ENCODE results near the gene CHAC2.

Gene CHAC2

GRCh38 chr2:53782676-53783075 is 15.1 kb downstream of the CHAC2 start:
- no peak overlapping the region for H3K27ac ChIP-seq (ENCODE audit: low read depth, low read length, poor library complexity, severe bottlenecking)
- no peaks in the 10 kb centered on the region for H3K27me3 ChIP-seq (ENCODE audit: insufficient read depth, low read length)
- H3K79me2 ChIP-seq (ENCODE audit: insufficient read depth, low read length): peaks cover 81% of the 10 kb centered on the region
- peaks cover 58% of the 10 kb centered on the region for H3K36me3 ChIP-seq (ENCODE audit: insufficient read depth, low read length)
- H4K20me1 ChIP-seq (ENCODE audit: insufficient read depth, low read length): no peaks in the 10 kb centered on the region
- no peak overlapping the region for H3K9ac ChIP-seq (ENCODE audit: low read length)
- H3K4me1 ChIP-seq (ENCODE audit: insufficient read depth, low read length, severe bottlenecking): peaks cover 30% of the 10 kb centered on the region
- no peaks in the 10 kb centered on the region for H3F3A ChIP-seq (ENCODE audit: insufficient read depth, low read length)
- no peaks in the 10 kb centered on the region for H3K9me2 ChIP-seq (ENCODE audit: low read depth, low read length)
- no peak overlapping the region for H3K4me3 ChIP-seq (ENCODE audit: low read depth, low read length, poor library complexity, severe bottlenecking)
- no peak overlapping the region for H3K4me2 ChIP-seq (ENCODE audit: low read length)
- TF ChIP-seq EZH2 (IDR thresholded peaks at IDR 0.05; ENCODE audit: borderline replicate concordance, low read length) (no peak), CTCF (IDR thresholded peaks at IDR 0.05; ENCODE audit: low read length) (no peak)
- no peaks in the 10 kb centered on the region for H3K9me3 ChIP-seq (ENCODE audit: low read length)
- no peak overlapping the region for H2AFZ ChIP-seq (ENCODE audit: low read length)

- Histone ChIP-seq H3K27me3 (ENCODE audit: insufficient read depth, low read length) (no peaks in the 10 kb centered on the region), H3K9ac (ENCODE audit: low read length) (peak overlapping the region; percentile 91; the same call in 1 of the 2 replicates), H3K9me2 (ENCODE audit: low read depth, low read length) (no peaks in the 10 kb centered on the region), H3K4me2 (ENCODE audit: low read length) (peak overlapping the region; percentile 90), H3K9me3 (ENCODE audit: low read length) (no peaks in the 10 kb centered on the region), H3K4me1 (ENCODE audit: insufficient read depth, low read length, severe bottlenecking) (peaks cover 43% of the 10 kb centered on the region), H3K4me3 (ENCODE audit: low read depth, low read length, poor library complexity, severe bottlenecking) (peak overlapping the region; percentile 89), H4K20me1 (ENCODE audit: insufficient read depth, low read length) (no peaks in the 10 kb centered on the region), H3F3A (ENCODE audit: insufficient read depth, low read length) (no peaks in the 10 kb centered on the region), H2AFZ (ENCODE audit: low read length) (no peak overlapping the region), H3K27ac (ENCODE audit: low read depth, low read length, poor library complexity, severe bottlenecking) (peak overlapping the region; percentile 3), H3K36me3 (ENCODE audit: insufficient read depth, low read length) (peaks cover 45% of the 10 kb centered on the region), H3K79me2 (ENCODE audit: insufficient read depth, low read length) (peaks cover 86% of the 10 kb centered on the region)
- TF ChIP-seq EZH2 (IDR thresholded peaks at IDR 0.05; ENCODE audit: borderline replicate concordance, low read length) (no peak), CTCF (IDR thresholded peaks at IDR 0.05; ENCODE audit: low read length) (no peak)
These were observed 16.8 kb downstream of the CHAC2 start for GRCh38 chr2:53784436-53784835.

GRCh38 chr2:53785366-53785765 is 17.8 kb downstream of the CHAC2 start:
- no peaks in the 10 kb centered on the region for H3K27me3 ChIP-seq (ENCODE audit: insufficient read depth, low read length)
- no peak overlapping the region for H2AFZ ChIP-seq (ENCODE audit: low read length)
- H3K4me2 ChIP-seq (ENCODE audit: low read length): peak overlapping the region; percentile 90
- H4K20me1 ChIP-seq (ENCODE audit: insufficient read depth, low read length): no peaks in the 10 kb centered on the region
- peaks cover 77% of the 10 kb centered on the region for H3K79me2 ChIP-seq (ENCODE audit: insufficient read depth, low read length)
- H3K9ac ChIP-seq (ENCODE audit: low read length): peak overlapping the region; percentile 91
- H3K9me2 ChIP-seq (ENCODE audit: low read depth, low read length): no peaks in the 10 kb centered on the region
- peak overlapping the region; percentile 89 for H3K4me3 ChIP-seq (ENCODE audit: low read depth, low read length, poor library complexity, severe bottlenecking)
- TF ChIP-seq EZH2 (IDR thresholded peaks at IDR 0.05; ENCODE audit: borderline replicate concordance, low read length): no peak
- no peak for TF ChIP-seq CTCF (IDR thresholded peaks at IDR 0.05; ENCODE audit: low read length)
- H3K9me3 ChIP-seq (ENCODE audit: low read length): no peaks in the 10 kb centered on the region
- H3F3A ChIP-seq (ENCODE audit: insufficient read depth, low read length): no peaks in the 10 kb centered on the region
- H3K36me3 ChIP-seq (ENCODE audit: insufficient read depth, low read length): peaks cover 36% of the 10 kb centered on the region
- peaks cover 43% of the 10 kb centered on the region for H3K4me1 ChIP-seq (ENCODE audit: insufficient read depth, low read length, severe bottlenecking)
- peak overlapping the region; percentile 3 for H3K27ac ChIP-seq (ENCODE audit: low read depth, low read length, poor library complexity, severe bottlenecking)
